Measurements from ENCODE around the gene CCNE1.

GRCh38 chr19:29768166-29768565 is 43.6 kb upstream of the CCNE1 start:
- TF ChIP-seq POLR2A (IDR thresholded peaks at IDR 0.05) (no peak), CTCF (IDR thresholded peaks at IDR 0.05 in 4 of 5, conservative IDR thresholded peaks at IDR 0.05 in 1 of 5) (no peak)
